GM12891 (cell line): ENCODE measurements around the gene MKNK2.
"Not testable (repeated sequence)": the region's sequence is repeated elsewhere in the genome, so short reads cannot be mapped to it uniquely, and the experiment has no call there.

ENCODE experiments used
- DNase-seq: peaks from one replicate; pipeline ENCODE4 v3.0.0; 2011; ENCODE audit warnings: low spot score; ENCODE audit not compliant: insufficient read length
- FAIRE-seq: peaks from 2 replicates; lab custom pipeline; 2011; peaks lifted over from hg19 to GRCh38; lab: Jason Lieb, UNC
- PAX5 ChIP-seq: IDR thresholded peaks from 2 replicates; pipeline ENCODE4 v1.6.1; 2011; ENCODE audit warnings: low read length, moderate library complexity, mild to moderate bottlenecking; ENCODE audit not compliant: insufficient read depth, severe bottlenecking
- POLR2A ChIP-seq: IDR thresholded peaks from 2 replicates; pipeline ENCODE4 v1.6.1; 2011; ENCODE audit warnings: low read depth, low read length, control low read depth
- POLR2AphosphoS5 ChIP-seq: IDR thresholded peaks from 2 replicates; pipeline ENCODE4 v1.6.1; 2011; ENCODE audit warnings: low read depth, low read length, control low read depth
- POU2F2 ChIP-seq: IDR thresholded peaks from 2 replicates; pipeline ENCODE4 v1.6.1; 2011; ENCODE audit warnings: low read depth, mild to moderate bottlenecking, control low read depth, low read length, moderate library complexity
- SPI1 ChIP-seq: IDR thresholded peaks from 2 replicates; pipeline ENCODE4 v1.6.1; 2011; ENCODE audit warnings: low read depth, low read length, control low read depth
- TAF1 ChIP-seq: IDR thresholded peaks from 2 replicates; pipeline ENCODE4 v1.6.1; 2011; ENCODE audit warnings: low read depth, low read length, control low read depth

The MKNK2 gene

DNA sequence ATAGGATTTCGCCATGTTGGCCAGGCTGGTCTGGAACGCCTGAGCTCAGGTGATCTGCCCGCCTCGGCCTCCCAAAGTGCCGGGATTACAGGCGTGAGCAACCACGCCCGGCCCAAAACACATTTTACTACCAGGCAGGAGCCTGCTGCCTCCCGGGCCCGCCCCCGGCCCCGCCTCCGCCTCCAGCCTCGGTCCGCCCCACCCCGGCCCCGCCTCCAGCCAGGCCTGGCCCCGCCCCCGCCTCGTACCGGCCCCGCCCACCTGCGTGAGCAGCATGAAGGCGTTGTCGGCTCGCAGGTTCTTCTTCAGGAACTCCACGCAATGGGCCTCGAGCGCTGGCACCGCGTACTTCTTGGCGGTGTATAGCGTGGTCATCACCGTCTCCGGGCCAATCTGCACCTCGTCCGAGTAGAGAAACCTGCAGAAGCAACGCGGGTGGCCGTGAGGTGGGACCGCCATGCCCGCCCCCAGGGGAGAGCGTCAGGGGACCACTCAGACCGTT lies 58.2 kb downstream of the MKNK2 start:
- TF ChIP-seq PAX5, result no peak
- no peak for TF ChIP-seq POLR2AphosphoS5
- TF ChIP-seq SPI1, result no peak
- no peak for TF ChIP-seq POU2F2
- TF ChIP-seq POLR2A, result no peak
- TF ChIP-seq TAF1, result no peak
- no peak for DNase-seq
- FAIRE-seq, result no peak

DNA sequence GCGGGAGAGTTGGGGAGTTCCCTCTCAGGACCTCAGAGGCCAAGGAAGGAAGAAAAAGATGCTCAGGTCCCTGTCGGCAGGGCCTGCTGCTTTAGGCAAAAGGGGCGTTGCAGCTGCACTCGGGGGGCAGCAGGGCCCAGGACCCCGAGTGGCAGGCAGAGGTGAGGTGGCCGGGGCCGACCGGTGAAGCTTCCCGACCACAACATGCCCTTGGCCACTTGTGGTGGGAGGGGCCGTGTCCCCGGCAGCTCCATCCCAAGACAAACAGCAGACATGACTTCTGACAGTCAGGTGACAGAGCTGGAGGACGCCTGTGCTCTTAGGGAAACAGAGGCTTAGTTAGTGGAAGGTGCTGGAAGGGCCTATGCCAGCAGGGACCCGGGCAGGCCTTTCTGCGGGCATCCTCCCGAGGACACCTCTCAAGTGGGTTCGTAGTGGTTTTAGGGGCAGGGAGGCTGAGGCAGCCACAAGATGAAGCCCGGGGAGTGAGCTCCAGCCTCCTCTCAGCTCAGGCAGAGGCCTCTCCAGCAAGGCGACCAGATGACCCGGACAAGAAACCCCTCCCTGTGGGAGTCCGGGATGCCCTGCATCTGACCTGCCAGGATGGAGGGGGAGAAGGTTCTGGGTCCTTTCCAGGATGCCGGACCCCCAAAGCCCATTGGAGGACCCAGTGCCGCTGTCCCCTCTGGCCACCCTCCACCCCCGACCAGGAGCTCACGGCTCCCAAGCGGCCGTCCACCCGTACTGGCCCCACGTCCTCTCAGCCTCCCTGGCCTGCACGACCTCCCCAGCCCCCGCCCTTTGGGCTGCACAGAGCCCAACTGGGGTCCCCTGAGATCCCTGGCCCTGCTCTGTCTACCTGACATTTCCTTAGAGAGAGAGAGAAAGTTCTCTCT lies 59.8 kb downstream of the MKNK2 start:
- DNase-seq (no peak), FAIRE-seq (no peak)
- TF ChIP-seq POU2F2, result no peak
- TF ChIP-seq POLR2AphosphoS5, result no peak
- TF ChIP-seq POLR2A, result no peak
- no peak for TF ChIP-seq PAX5
- no peak for TF ChIP-seq TAF1
- TF ChIP-seq SPI1, result no peak

DNA sequence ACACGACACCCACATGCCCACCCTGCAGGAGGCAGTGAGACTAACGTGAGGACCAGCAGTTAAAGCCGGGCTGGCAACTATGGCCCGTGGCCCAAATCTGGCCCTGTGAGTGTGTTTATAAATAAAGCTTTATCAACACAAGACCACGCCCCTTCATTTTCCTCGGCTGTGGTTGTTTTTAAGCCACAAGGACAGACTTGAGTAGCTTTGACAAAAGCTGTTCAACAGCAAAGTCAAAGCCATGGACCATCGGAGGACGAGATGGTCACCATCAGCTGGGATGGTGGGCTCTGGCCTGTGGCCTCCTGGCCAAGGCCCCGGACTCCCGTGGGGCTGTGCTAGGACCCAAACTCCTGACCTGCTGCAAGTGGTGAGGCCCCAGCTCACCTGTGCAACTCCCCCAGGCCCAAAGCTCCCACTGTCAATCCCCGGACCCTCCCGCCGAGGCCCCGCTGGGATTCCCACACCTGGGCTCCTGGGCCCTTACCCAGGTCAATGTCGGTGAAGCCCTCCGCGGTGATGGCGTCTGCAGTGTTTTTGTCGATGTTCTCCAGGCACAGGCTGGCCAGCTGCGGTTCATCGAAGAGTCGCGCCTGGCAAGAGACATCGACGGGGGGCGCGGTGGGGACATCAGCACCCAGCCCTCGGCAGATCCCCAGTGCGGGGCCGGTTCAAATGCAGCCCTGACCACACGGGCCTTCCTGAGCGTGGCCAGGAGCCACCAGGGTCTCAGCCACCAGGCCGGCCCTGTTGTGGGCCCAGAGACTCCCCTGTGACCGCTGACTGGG lies 60.6 kb downstream of the MKNK2 start:
- TF ChIP-seq POLR2AphosphoS5 (no peak), POU2F2 (no peak)
- FAIRE-seq (no peak), DNase-seq (no peak)

GRCh38 chr19:1989513-1990229 lies 61.4 kb downstream of the MKNK2 start:
- TF ChIP-seq POU2F2 (no peak), TAF1 (no peak), POLR2AphosphoS5 (no peak), SPI1 (no peak), PAX5 (no peak), POLR2A (no peak)
- FAIRE-seq (no peak), DNase-seq (no peak)

DNA sequence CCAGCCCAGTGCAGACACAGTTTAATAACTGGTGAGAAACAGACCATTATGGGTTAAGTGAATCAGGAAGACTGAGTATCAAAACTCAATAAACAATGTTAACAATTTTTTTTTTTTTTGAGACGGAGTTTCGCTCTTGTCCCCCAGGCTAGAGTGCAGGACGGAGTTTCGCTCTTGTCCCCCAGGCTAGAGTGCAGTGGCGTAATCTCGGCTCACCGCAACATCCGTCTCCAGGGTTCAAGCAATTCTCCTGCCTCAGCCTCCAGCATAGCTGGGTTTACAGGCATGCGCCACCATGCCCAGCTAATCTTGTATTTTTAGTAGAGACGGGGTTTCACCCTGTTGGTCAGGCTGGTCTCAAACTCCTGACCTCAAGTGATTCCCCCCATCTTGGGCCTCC lies 62.6 kb downstream of the MKNK2 start:
- DNase-seq, FAIRE-seq: not testable (repeated sequence)
